Cardiac muscle cell (in vitro differentiated cells and primary cell): ENCODE results near the gene SLC66A3. TPM values are rescaled to one million over a fixed set of nuclear protein-coding genes. Genes with fewer than 3 reads are reported as not detected.

Experiments
- polyA plus RNA-seq: library from polyadenylated mRNA; unstranded; fragments of >200 nt; fragmentation: Nextera tagmentation; extraction: Ambion mirVana; gene quantifications from 2 replicates; pipeline ENCODE4 v1.2.1, GENCODE V29; 2016
- total RNA-seq: library from RNA; depleted of rRNA; stranded (reverse); fragments of >200 nt; gene quantifications from 2 replicates; pipeline ENCODE4 v1.2.3, GENCODE V29; 2016

The SLC66A3 gene
- total and polyA plus RNA-seq, 2 experiments from 2014 or later, result 7.1 to 16.7 TPM

Other genes starting within 250 kb of the SLC66A3 start
- 1.3 and 1.4 TPM in 2 replicates for gene KCNF1, start 243.5 kb upstream of the SLC66A3 start, total RNA-seq
- 0.75 and 1.9 TPM in 2 replicates for gene KCNF1, start 243.5 kb upstream of the SLC66A3 start, polyA plus RNA-seq
- gene ROCK2, start 189.2 kb downstream of the SLC66A3 start, total RNA-seq, result 12.9 and 18.9 TPM in 2 replicates
- 30.0 and 31.7 TPM in 2 replicates for gene ROCK2, start 189.2 kb downstream of the SLC66A3 start, polyA plus RNA-seq